GM23338 (cell line): ENCODE data around the gene DPYD. TPM values are rescaled to one million over a fixed set of nuclear protein-coding genes. Genes with fewer than 3 reads are reported as not detected.

Source experiments
- ATAC-seq: fragments of 200-7000 bp; cut with Tn5 transposase; 3 replicates; pipeline ENCODE4 v1.9.1; 2020
- DNase-seq: peaks from one replicate; pipeline ENCODE4 v3.0.0-alpha.2; 2015; ENCODE audit warnings: low spot score
- H2AFZ ChIP-seq: fragments of 200-600 bp; sonication (generic); 2 replicates; pipeline ENCODE4 v1.8.0; 2016; ENCODE audit warnings: antibody characterized with exemption, mild to moderate bottlenecking, moderate library complexity
- H3F3A ChIP-seq: fragments of 200-600 bp; sonication (generic); replicated peaks from 2 replicates; pipeline ENCODE4 v1.8.0; 2017; ENCODE audit warnings: antibody characterized with exemption, mixed run types, low read depth
- H3K27ac ChIP-seq: fragments of 200-600 bp; sonication (generic); 2 replicates; pipeline ENCODE4 v1.6.1; 2016; ENCODE audit warnings: low read depth
- H3K27me3 ChIP-seq: fragments of 200-600 bp; sonication (generic); 2 replicates; pipeline ENCODE4 v1.8.0; 2016; ENCODE audit warnings: mild to moderate bottlenecking, mixed run types, moderate library complexity; ENCODE audit not compliant: insufficient read depth
- H3K36me3 ChIP-seq: fragments of 200-600 bp; sonication (generic); 2 replicates; pipeline ENCODE4 v1.8.0; 2016; ENCODE audit warnings: mild to moderate bottlenecking; ENCODE audit not compliant: insufficient read depth
- H3K4me1 ChIP-seq: fragments of 200-600 bp; sonication (generic); 2 replicates; pipeline ENCODE4 v1.8.0; 2016; ENCODE audit warnings: mild to moderate bottlenecking, moderate library complexity; ENCODE audit not compliant: insufficient read depth
- H3K4me2 ChIP-seq: fragments of 200-600 bp; sonication (generic); 2 replicates; pipeline ENCODE4 v1.7.1; 2017; ENCODE audit warnings: mixed run types
- H3K4me3 ChIP-seq: fragments of 200-600 bp; sonication (generic); 2 replicates; pipeline ENCODE4 v1.6.1; 2016; ENCODE audit warnings: mixed run types
- H3K79me2 ChIP-seq: fragments of 200-600 bp; sonication (generic); replicated peaks from 2 replicates; pipeline ENCODE4 v1.8.0; 2017; ENCODE audit warnings: mild to moderate bottlenecking; ENCODE audit not compliant: insufficient read depth
- H3K9me2 ChIP-seq: fragments of 200-600 bp; sonication (generic); 2 replicates; pipeline ENCODE4 v1.8.0; 2017; ENCODE audit not compliant: insufficient read depth
- H4K20me1 ChIP-seq: fragments of 200-600 bp; sonication (generic); replicated peaks from 2 replicates; pipeline ENCODE4 v1.8.0; 2017; ENCODE audit warnings: mild to moderate bottlenecking; ENCODE audit not compliant: insufficient read depth
- H3K27ac Mint-ChIP-seq: 2 replicates; pipeline ENCODE4 v1.8.0; 2020; ENCODE audit warnings: inconsistent platforms, mild to moderate bottlenecking, moderate library complexity, mixed read lengths
- H3K27me3 Mint-ChIP-seq: 3 replicates; pipeline ENCODE4 v1.8.0; 2022; ENCODE audit warnings: low read depth, mild to moderate bottlenecking, moderate library complexity, mixed read lengths, inconsistent platforms; ENCODE audit not compliant: insufficient read depth, poor library complexity
- H3K36me3 Mint-ChIP-seq: 3 replicates; pipeline ENCODE4 v1.8.0; 2021; ENCODE audit warnings: low read depth, mild to moderate bottlenecking, inconsistent platforms, moderate library complexity, mixed read lengths
- H3K4me1 Mint-ChIP-seq: 3 replicates; pipeline ENCODE4 v1.8.0; 2020; ENCODE audit warnings: mild to moderate bottlenecking, inconsistent platforms, mixed read lengths
- H3K4me3 Mint-ChIP-seq: 3 replicates; pipeline ENCODE4 v1.8.0; 2021; ENCODE audit warnings: moderate library complexity, mild to moderate bottlenecking, inconsistent platforms, mixed read lengths
- H3K9me3 Mint-ChIP-seq: 3 replicates; pipeline ENCODE4 v1.8.0; 2020; ENCODE audit warnings: moderate library complexity, mild to moderate bottlenecking, inconsistent platforms, mixed read lengths
- CREB1 ChIP-seq: fragments of 250-450 bp; sonication (Bioruptor Pico); IDR thresholded peaks from 2 replicates; pipeline ENCODE4 v1.5.0; 2020; ENCODE audit warnings: low read depth, mild to moderate bottlenecking, moderate library complexity
- EZH2phosphoT487 ChIP-seq: fragments of 200-600 bp; sonication (generic); IDR thresholded peaks from one replicate; pipeline ENCODE4 v1.8.1; 2018; ENCODE audit warnings: antibody characterized with exemption; ENCODE audit not compliant: unreplicated experiment
- JUNB ChIP-seq: IDR thresholded peaks from one replicate; pipeline ENCODE4 v1.6.1; 2016; ENCODE audit warnings: antibody characterized with exemption; ENCODE audit not compliant: unreplicated experiment
- NANOG ChIP-seq: IDR thresholded peaks from 2 replicates; pipeline ENCODE4 v1.6.1; 2016; ENCODE audit warnings: antibody characterized with exemption, borderline replicate concordance
- POLR2AphosphoS5 ChIP-seq: IDR thresholded peaks from 2 replicates; pipeline ENCODE4 v1.6.1; 2016; ENCODE audit warnings: antibody characterized with exemption, low read depth
- STAT1 ChIP-seq: IDR thresholded peaks from one replicate; pipeline ENCODE4 v1.6.1; 2016; ENCODE audit warnings: antibody characterized with exemption; ENCODE audit not compliant: unreplicated experiment
- ZNF114 ChIP-seq: fragments of 250-450 bp; sonication (Bioruptor Pico); IDR thresholded peaks from 2 replicates; pipeline ENCODE4 v1.5.0; 2020; ENCODE audit warnings: mild to moderate bottlenecking, moderate library complexity
- polyA plus RNA-seq: library from polyadenylated mRNA; unstranded; fragments of >200 nt; fragmentation: Nextera tagmentation; extraction: Ambion mirVana; gene quantifications from 2 replicates; pipeline ENCODE4 v1.2.1, GENCODE V29; 2016
- total RNA-seq: library from RNA; depleted of rRNA; stranded (reverse); fragments of >200 nt; shearing (Covaris generic); gene quantifications from 2 replicates; pipeline ENCODE4 v1.2.3, GENCODE V29; 2014
- TF ChIP-seq, protein P1 (sequence below): fragments of 250-450 bp; sonication (Bioruptor Pico); IDR thresholded peaks from 2 replicates; pipeline ENCODE4 v1.5.0; 2020; ENCODE audit warnings: mild to moderate bottlenecking, moderate library complexity
- TF ChIP-seq, protein P2 (sequence below): IDR thresholded peaks from one replicate; pipeline ENCODE4 v1.6.1; 2018; ENCODE audit warnings: antibody characterized with exemption; ENCODE audit not compliant: unreplicated experiment
- TF ChIP-seq, protein P3 (sequence below), 2 experiments: fragments of 200-600 bp in 1 of 2; sonication (generic) in 1 of 2; conservative IDR thresholded peaks; 2 replicates each; pipeline versions ENCODE4 v1.5.1 to v1.6.1; 2016 to 2017; ENCODE audit warnings: antibody characterized with exemption in 2 of 2, low read depth in 2 of 2, mild to moderate bottlenecking in 2 of 2, moderate library complexity in 1 of 2

DPYD gene
- total and polyA plus RNA-seq, 2 experiments from 2014 or later = 0.50 to 1.6 TPM

DNA sequence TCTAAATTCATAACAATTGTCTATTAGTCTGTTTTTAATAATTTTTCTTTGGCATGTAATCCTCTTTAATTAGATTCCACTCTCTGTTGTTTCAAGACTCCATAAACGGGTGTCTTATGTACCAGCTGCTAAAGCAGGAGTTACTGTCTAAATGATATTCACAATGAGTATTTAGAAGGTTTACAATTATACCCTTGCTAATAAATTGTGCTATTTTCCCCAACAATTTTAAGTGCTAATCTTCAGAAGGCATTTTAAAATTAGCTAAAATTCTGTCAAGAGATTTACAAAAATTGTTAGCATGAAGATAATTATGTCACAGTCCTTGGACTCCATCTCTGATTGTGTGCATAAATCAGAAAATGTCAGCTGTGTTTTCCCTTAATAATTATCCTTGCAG lies 83.7 kb downstream of the DPYD start:
- ATAC-seq = no peak

More for the DNA sequence above, 83.7 kb downstream of the DPYD start:
- no peaks in the 10 kb centered on the region for H3K4me1 Mint-ChIP-seq
- Histone ChIP-seq H3K27ac (no peak overlapping the region), H2AFZ (no peak overlapping the region), H3K4me3 (no peak overlapping the region), H4K20me1 (no peaks in the 10 kb centered on the region), H3K27me3 (no peaks in the 10 kb centered on the region), H3K9me2 (no peaks in the 10 kb centered on the region), H3K4me2 (no peak overlapping the region), H3K36me3 (no peaks in the 10 kb centered on the region), H3K79me2 (no peaks in the 10 kb centered on the region), H3F3A (no peaks in the 10 kb centered on the region), H3K4me1 (no peaks in the 10 kb centered on the region)
- no peak for DNase-seq
- no peaks in the 10 kb centered on the region for H3K27me3 Mint-ChIP-seq
- TF ChIP-seq EZH2phosphoT487 (no peak), NANOG (no peak), POLR2AphosphoS5 (no peak), STAT1 (no peak), CREB1 (CRISPR knock-in tag) (no peak), JUNB (no peak), ZNF114 (CRISPR knock-in tag) (no peak)
- TF ChIP-seq, protein P1, sequence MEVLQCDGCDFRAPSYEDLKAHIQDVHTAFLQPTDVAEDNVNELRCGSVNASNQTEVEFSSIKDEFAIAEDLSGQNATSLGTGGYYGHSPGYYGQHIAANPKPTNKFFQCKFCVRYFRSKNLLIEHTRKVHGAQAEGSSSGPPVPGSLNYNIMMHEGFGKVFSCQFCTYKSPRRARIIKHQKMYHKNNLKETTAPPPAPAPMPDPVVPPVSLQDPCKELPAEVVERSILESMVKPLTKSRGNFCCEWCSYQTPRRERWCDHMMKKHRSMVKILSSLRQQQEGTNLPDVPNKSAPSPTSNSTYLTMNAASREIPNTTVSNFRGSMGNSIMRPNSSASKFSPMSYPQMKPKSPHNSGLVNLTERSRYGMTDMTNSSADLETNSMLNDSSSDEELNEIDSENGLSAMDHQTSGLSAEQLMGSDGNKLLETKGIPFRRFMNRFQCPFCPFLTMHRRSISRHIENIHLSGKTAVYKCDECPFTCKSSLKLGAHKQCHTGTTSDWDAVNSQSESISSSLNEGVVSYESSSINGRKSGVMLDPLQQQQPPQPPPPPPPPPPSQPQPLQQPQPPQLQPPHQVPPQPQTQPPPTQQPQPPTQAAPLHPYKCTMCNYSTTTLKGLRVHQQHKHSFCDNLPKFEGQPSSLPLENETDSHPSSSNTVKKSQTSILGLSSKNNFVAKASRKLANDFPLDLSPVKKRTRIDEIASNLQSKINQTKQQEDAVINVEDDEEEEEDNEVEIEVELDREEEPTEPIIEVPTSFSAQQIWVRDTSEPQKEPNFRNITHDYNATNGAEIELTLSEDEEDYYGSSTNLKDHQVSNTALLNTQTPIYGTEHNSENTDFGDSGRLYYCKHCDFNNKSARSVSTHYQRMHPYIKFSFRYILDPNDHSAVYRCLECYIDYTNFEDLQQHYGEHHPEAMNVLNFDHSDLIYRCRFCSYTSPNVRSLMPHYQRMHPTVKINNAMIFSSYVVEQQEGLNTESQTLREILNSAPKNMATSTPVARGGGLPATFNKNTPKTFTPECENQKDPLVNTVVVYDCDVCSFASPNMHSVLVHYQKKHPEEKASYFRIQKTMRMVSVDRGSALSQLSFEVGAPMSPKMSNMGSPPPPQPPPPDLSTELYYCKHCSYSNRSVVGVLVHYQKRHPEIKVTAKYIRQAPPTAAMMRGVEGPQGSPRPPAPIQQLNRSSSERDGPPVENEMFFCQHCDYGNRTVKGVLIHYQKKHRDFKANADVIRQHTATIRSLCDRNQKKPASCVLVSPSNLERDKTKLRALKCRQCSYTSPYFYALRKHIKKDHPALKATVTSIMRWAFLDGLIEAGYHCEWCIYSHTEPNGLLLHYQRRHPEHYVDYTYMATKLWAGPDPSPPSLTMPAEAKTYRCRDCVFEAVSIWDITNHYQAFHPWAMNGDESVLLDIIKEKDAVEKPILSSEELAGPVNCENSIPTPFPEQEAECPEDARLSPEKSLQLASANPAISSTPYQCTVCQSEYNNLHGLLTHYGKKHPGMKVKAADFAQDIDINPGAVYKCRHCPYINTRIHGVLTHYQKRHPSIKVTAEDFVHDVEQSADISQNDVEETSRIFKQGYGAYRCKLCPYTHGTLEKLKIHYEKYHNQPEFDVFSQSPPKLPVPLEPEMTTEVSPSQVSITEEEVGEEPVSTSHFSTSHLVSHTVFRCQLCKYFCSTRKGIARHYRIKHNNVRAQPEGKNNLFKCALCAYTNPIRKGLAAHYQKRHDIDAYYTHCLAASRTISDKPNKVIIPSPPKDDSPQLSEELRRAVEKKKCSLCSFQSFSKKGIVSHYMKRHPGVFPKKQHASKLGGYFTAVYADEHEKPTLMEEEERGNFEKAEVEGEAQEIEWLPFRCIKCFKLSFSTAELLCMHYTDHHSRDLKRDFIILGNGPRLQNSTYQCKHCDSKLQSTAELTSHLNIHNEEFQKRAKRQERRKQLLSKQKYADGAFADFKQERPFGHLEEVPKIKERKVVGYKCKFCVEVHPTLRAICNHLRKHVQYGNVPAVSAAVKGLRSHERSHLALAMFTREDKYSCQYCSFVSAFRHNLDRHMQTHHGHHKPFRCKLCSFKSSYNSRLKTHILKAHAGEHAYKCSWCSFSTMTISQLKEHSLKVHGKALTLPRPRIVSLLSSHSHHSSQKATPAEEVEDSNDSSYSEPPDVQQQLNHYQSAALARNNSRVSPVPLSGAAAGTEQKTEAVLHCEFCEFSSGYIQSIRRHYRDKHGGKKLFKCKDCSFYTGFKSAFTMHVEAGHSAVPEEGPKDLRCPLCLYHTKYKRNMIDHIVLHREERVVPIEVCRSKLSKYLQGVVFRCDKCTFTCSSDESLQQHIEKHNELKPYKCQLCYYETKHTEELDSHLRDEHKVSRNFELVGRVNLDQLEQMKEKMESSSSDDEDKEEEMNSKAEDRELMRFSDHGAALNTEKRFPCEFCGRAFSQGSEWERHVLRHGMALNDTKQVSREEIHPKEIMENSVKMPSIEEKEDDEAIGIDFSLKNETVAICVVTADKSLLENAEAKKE (CRISPR knock-in tag) = no peak
- TF ChIP-seq, protein P2, sequence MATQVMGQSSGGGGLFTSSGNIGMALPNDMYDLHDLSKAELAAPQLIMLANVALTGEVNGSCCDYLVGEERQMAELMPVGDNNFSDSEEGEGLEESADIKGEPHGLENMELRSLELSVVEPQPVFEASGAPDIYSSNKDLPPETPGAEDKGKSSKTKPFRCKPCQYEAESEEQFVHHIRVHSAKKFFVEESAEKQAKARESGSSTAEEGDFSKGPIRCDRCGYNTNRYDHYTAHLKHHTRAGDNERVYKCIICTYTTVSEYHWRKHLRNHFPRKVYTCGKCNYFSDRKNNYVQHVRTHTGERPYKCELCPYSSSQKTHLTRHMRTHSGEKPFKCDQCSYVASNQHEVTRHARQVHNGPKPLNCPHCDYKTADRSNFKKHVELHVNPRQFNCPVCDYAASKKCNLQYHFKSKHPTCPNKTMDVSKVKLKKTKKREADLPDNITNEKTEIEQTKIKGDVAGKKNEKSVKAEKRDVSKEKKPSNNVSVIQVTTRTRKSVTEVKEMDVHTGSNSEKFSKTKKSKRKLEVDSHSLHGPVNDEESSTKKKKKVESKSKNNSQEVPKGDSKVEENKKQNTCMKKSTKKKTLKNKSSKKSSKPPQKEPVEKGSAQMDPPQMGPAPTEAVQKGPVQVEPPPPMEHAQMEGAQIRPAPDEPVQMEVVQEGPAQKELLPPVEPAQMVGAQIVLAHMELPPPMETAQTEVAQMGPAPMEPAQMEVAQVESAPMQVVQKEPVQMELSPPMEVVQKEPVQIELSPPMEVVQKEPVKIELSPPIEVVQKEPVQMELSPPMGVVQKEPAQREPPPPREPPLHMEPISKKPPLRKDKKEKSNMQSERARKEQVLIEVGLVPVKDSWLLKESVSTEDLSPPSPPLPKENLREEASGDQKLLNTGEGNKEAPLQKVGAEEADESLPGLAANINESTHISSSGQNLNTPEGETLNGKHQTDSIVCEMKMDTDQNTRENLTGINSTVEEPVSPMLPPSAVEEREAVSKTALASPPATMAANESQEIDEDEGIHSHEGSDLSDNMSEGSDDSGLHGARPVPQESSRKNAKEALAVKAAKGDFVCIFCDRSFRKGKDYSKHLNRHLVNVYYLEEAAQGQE = no peak
- TF ChIP-seq, protein P3, sequence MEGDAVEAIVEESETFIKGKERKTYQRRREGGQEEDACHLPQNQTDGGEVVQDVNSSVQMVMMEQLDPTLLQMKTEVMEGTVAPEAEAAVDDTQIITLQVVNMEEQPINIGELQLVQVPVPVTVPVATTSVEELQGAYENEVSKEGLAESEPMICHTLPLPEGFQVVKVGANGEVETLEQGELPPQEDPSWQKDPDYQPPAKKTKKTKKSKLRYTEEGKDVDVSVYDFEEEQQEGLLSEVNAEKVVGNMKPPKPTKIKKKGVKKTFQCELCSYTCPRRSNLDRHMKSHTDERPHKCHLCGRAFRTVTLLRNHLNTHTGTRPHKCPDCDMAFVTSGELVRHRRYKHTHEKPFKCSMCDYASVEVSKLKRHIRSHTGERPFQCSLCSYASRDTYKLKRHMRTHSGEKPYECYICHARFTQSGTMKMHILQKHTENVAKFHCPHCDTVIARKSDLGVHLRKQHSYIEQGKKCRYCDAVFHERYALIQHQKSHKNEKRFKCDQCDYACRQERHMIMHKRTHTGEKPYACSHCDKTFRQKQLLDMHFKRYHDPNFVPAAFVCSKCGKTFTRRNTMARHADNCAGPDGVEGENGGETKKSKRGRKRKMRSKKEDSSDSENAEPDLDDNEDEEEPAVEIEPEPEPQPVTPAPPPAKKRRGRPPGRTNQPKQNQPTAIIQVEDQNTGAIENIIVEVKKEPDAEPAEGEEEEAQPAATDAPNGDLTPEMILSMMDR (conservative IDR thresholded peaks at IDR 0.05; ENCODE audit: low read depth in 2 of 2) = no peak
- H3K9me3 Mint-ChIP-seq = no peaks in the 10 kb centered on the region
- no peak overlapping the region for H3K27ac Mint-ChIP-seq
- H3K36me3 Mint-ChIP-seq = no peaks in the 10 kb centered on the region
- no peak overlapping the region for H3K4me3 Mint-ChIP-seq
